NT2/D1 (cell line): ENCODE data around the gene P2RX1.

Experiments
- YY1 ChIP-seq: IDR thresholded peaks from 2 replicates; pipeline ENCODE4 v1.6.1; 2011; ENCODE audit not compliant: insufficient read length, insufficient read depth
- ZNF274 ChIP-seq: IDR thresholded peaks from 2 replicates; pipeline ENCODE4 v1.6.1; 2011; ENCODE audit warnings: mild to moderate bottlenecking, low read depth, low read length

GRCh38 chr17:3870871-3871306 lies 45.4 kb downstream of the P2RX1 start:
- TF ChIP-seq ZNF274 (no peak), YY1 (no peak)
